GM12872 (cell line): ENCODE results near the gene NR1H3.

ENCODE experiments used
- TF ChIP-seq, protein P1 (sequence below): IDR thresholded peaks from 3 replicates; pipeline ENCODE4 v1.5.1; 2011; ENCODE audit warnings: low read depth, mild to moderate bottlenecking, low read length, moderate library complexity; ENCODE audit not compliant: insufficient read depth

NR1H3 gene

DNA sequence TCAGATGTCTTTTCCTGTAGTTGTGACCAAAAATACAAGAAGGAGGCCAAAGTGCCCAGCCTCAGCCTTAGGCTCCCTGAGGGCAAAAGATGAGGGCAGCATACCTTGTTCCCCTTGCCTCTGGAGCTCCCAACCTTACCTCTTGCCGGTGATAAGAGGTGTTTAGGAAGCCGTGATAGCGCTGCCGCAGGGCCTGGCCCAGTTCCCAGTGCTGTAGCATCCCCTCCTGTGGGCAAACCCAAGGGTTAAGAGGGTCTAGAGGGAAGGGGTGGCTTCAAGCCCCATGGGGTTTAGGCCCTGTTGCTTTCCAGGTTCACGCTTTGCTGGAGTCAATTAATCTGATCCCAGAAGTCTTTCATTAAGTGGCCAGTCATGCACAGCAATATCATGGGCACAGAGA lies 10.3 kb upstream of the NR1H3 start:
- TF ChIP-seq, protein P1, sequence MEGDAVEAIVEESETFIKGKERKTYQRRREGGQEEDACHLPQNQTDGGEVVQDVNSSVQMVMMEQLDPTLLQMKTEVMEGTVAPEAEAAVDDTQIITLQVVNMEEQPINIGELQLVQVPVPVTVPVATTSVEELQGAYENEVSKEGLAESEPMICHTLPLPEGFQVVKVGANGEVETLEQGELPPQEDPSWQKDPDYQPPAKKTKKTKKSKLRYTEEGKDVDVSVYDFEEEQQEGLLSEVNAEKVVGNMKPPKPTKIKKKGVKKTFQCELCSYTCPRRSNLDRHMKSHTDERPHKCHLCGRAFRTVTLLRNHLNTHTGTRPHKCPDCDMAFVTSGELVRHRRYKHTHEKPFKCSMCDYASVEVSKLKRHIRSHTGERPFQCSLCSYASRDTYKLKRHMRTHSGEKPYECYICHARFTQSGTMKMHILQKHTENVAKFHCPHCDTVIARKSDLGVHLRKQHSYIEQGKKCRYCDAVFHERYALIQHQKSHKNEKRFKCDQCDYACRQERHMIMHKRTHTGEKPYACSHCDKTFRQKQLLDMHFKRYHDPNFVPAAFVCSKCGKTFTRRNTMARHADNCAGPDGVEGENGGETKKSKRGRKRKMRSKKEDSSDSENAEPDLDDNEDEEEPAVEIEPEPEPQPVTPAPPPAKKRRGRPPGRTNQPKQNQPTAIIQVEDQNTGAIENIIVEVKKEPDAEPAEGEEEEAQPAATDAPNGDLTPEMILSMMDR, result no peak

DNA sequence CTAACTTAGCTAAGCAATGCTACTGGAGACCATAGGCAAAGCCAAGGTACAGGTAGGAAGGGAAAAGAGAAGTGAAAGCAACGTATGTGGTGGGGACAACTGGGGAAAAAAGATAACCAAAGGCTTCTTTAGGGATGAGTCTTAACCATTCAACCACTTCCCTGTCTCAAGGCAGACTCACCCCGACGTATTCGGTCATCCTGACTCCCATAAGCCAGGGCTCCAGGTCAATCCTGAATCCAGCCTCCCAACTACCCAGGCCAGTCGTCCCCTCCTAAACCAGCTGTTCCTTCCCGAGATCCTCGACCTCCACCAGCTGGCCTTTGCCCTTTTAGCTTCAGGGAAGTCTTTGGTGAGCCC lies 9.5 kb upstream of the NR1H3 start:
- TF ChIP-seq, protein P1, result no peak

DNA sequence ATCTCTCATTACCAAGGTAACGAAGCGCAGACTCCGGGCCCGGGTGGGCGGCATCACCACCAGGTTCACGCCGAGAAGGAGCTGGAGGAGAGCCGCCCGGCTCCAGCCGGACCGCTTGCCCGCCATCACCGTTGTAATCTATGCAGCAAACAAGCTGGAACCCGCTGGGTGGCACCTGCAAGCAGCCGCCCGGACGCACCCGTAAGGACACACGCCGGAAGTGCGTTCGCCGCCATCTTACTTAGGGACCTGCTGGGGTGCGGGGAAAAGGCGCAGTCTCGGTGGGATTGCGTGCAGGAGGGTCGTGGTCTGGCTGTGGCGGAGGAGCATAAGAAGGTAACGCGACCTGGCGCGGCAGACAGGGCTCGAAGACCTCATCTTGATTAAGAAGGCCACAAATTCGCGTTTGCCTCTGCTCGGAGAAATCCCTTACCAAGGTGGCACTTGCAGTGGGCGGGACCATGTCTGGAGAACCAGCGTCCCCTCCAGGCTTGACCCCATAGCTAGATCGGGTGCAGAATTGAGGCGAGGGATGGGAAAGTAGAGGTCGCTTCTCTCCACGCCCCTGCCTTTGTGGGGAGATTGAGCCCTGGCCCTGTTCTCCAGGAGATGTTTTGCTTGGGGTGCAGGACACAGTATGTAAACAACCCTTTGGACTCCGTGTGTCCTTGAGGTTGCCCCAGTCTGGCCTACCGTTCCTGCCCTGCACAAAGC lies 9.0 kb upstream of the NR1H3 start, which contains the start of gene ACP2:
TSS of gene ACP2 (minus strand) at position 151 of the 714 bp plus-strand sequence. CDS start at position 126, 25 bp downstream.
- TF ChIP-seq, protein P1, result peak; percentile 59

DNA sequence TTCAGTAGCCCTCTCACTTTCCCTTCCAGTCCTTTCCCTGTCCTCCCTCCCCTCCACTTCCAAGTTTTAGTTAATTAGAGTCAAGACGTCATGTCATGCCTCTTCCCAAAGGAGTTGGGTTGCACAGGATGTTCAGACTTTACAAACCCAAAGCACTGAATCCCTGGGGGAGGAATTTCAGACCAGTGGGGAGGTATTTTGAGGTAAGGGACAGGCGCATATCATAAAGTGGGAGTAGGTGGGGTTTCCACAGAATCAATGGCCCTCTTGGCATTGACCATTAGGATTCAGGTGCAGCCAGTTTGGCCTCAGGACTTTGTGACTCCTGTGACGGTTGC lies 8.4 kb upstream of the NR1H3 start:
- TF ChIP-seq, protein P1, result no peak

DNA sequence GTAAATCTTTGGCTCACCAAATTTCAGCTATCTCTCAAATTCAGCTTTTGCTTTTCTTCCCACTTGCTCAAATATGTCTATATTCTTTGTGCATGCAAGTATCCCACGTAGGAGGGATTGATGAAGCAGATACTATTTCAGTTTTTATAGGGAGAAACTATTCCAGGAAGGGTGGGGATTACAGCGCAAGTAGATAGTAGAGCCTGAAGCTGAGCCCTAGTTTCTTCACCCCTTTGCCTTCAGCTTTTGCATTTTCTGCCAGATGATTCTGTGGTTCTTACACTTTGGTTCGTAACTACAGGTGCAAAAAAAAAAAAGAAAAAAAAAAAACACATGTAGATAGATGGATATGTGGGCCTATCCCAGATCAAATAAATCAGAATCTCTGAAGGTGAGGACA lies 6.0 kb upstream of the NR1H3 start:
- TF ChIP-seq, protein P1, result no peak

DNA sequence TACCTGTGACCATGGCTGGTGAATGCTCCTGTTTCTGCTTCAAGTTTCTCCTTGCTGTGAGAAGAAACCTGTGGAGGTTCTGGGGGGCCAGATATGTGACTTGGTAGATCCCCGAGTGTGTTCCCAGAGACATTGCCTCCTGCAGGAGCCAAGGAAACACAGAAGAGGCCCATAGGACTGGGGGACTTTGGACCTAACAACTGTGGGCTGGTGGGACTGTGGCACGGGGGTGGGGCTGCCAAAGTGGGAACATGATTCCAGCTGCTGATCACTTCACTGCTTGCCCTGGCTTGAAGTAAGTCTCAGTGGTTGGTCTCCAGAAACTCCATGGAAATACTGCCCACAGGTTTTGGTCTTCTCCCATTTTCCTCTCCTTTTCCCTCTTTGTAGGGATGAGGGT lies 4.1 kb upstream of the NR1H3 start:
- TF ChIP-seq, protein P1, result no peak

DNA sequence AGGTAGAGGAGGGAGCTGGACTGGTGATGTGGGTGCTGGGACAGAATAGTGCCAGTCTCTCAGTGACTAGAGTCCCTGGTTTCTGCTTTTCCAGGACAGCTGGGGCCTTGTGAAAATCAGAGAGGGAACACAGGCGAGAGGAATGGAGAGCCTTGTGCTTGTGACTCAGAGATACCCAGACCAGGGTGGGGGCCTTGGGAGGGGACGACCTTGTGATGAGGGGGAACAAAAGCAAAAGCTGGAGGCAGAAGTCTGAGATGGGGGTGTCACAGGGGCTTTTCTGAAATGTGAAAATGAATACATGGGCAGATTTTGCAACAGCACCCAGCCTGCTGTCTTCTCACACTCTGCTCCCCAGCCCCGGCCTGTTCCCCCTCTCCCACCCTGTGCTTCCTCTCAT lies 3.4 kb upstream of the NR1H3 start:
- TF ChIP-seq, protein P1, result no peak

DNA sequence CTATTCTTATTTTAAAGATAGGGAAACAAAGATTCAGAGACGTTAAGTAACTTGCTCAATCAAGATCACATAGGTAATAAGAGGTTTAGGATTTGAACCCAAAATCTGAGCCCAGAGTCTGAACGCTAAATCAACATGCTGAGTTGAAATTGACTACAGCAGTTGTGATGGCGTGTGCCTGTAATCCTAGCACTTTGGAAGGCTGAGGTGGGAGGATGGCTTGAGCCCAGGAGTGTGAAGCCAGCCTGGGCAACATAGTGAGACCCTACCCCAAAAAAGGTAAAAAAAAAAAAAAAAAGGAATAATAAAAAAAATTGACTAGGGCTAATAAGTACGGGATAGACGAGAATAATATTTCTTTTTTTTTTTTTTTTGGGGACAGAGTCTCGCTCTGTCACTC lies 1.4 kb upstream of the NR1H3 start:
- TF ChIP-seq, protein P1, result no peak
